A673 (cell line): Measurements from ENCODE around the gene S100Z.

ENCODE experiments used
- EZH2 ChIP-seq: fragments of 200-600 bp; sonication (generic); IDR thresholded peaks from 2 replicates; pipeline ENCODE4 v1.6.1; 2017; ENCODE audit warnings: borderline replicate concordance, low read depth, mild to moderate bottlenecking, mixed read lengths, antibody characterized with exemption, low read length; ENCODE audit not compliant: poor library complexity, severe bottlenecking
- TF ChIP-seq, protein P1 (sequence below): fragments of 300-800, 200-600 bp; sonication (generic); conservative IDR thresholded peaks from 2 replicates; pipeline ENCODE4 v1.5.1; 2017; ENCODE audit warnings: low read depth, mild to moderate bottlenecking, antibody characterized with exemption, low read length, moderate library complexity, mixed read lengths

- TF ChIP-seq, protein P1, sequence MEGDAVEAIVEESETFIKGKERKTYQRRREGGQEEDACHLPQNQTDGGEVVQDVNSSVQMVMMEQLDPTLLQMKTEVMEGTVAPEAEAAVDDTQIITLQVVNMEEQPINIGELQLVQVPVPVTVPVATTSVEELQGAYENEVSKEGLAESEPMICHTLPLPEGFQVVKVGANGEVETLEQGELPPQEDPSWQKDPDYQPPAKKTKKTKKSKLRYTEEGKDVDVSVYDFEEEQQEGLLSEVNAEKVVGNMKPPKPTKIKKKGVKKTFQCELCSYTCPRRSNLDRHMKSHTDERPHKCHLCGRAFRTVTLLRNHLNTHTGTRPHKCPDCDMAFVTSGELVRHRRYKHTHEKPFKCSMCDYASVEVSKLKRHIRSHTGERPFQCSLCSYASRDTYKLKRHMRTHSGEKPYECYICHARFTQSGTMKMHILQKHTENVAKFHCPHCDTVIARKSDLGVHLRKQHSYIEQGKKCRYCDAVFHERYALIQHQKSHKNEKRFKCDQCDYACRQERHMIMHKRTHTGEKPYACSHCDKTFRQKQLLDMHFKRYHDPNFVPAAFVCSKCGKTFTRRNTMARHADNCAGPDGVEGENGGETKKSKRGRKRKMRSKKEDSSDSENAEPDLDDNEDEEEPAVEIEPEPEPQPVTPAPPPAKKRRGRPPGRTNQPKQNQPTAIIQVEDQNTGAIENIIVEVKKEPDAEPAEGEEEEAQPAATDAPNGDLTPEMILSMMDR: no peak
- TF ChIP-seq EZH2: no peak
Measured at GRCh38 chr5:76808141-76808691, 41.6 kb upstream of the S100Z start.
